GM21515 (cell line): ENCODE results near the gene TMEM235.

Source experiments
- ATAC-seq: cut with Tn5 transposase; IDR thresholded peaks from one replicate; pipeline ENCODE4 v1.9.1; 2021; ENCODE audit not compliant: unreplicated experiment

The TMEM235 gene

GRCh38 chr17:78230996-78231935, at the start of gene TMEM235:
TMEM235 (plus strand) TSS chr17:78231631; CDS start chr17:78232024, 393 bp downstream.
- ATAC-seq: no peak

- no peak for ATAC-seq
These were observed 48.9 kb upstream of the TMEM235 start for GRCh38 chr17:78182504-78182903.

GRCh38 chr17:78183916-78184315, 47.5 kb upstream of the TMEM235 start:
- ATAC-seq: no peak

- no peak for ATAC-seq
These were observed 47.1 kb upstream of the TMEM235 start for GRCh38 chr17:78184351-78184750.

- no peak for ATAC-seq
These were observed 46.6 kb upstream of the TMEM235 start for GRCh38 chr17:78184868-78185267.

GRCh38 chr17:78185981-78186691, 45.3 kb upstream of the TMEM235 start:
- no peak for ATAC-seq

- ATAC-seq: peak; percentile 87
These were observed 44.5 kb upstream of the TMEM235 start, which contains the start of the genes AFMID and TK1 for GRCh38 chr17:78186692-78187595. AFMID (plus strand) TSS chr17:78187362; CDS start chr17:78187371, 9 bp downstream. TK1 (minus strand) TSS chr17:78187052; CDS start chr17:78186994, 58 bp downstream.

- no peak for ATAC-seq
These were observed 34.7 kb upstream of the TMEM235 start for GRCh38 chr17:78196716-78197115.

GRCh38 chr17:78197147-78197832, 34.1 kb upstream of the TMEM235 start:
- no peak for ATAC-seq

GRCh38 chr17:78200451-78200850, 31.0 kb upstream of the TMEM235 start:
- ATAC-seq: no peak

- ATAC-seq: no peak
These were observed 28.8 kb upstream of the TMEM235 start for GRCh38 chr17:78202666-78203065.

- ATAC-seq: no peak
These were observed 26.9 kb upstream of the TMEM235 start for GRCh38 chr17:78204387-78205123.

- no peak for ATAC-seq
These were observed 26.2 kb upstream of the TMEM235 start for GRCh38 chr17:78205124-78205775.

GRCh38 chr17:78206298-78206697, 25.1 kb upstream of the TMEM235 start:
- ATAC-seq: no peak

GRCh38 chr17:78208486-78208885, 22.9 kb upstream of the TMEM235 start:
- no peak for ATAC-seq

GRCh38 chr17:78210111-78210510, 21.3 kb upstream of the TMEM235 start:
- no peak for ATAC-seq

GRCh38 chr17:78211032-78211431, 20.4 kb upstream of the TMEM235 start:
- ATAC-seq: no peak

GRCh38 chr17:78214016-78214705, 17.3 kb upstream of the TMEM235 start, which contains the start of gene BIRC5:
BIRC5 (plus strand) TSS chr17:78214253; CDS start chr17:78214317, 64 bp downstream.
- ATAC-seq: peak; percentile 89
